Ishikawa (cell line): ENCODE results near the gene PLIN5.

ENCODE experiments used
- CREB1 ChIP-seq: IDR thresholded peaks from 2 replicates; pipeline ENCODE4 v1.6.1; 2012; ENCODE audit warnings: low read depth
- EGR1 ChIP-seq: IDR thresholded peaks from 2 replicates; pipeline ENCODE4 v1.6.1; 2012
- EP300 ChIP-seq: IDR thresholded peaks from 2 replicates; pipeline ENCODE4 v1.6.1; 2012; ENCODE audit warnings: borderline replicate concordance
- FOXM1 ChIP-seq: IDR thresholded peaks from 2 replicates; pipeline ENCODE4 v1.6.1; 2012; ENCODE audit warnings: low read depth, borderline replicate concordance
- NFIC ChIP-seq: IDR thresholded peaks from 2 replicates; pipeline ENCODE4 v1.6.1; 2012
- RAD21 ChIP-seq: IDR thresholded peaks from 2 replicates; pipeline ENCODE4 v1.6.1; 2012; ENCODE audit warnings: low read depth
- TAF1 ChIP-seq: IDR thresholded peaks from 2 replicates; pipeline ENCODE4 v1.6.1; 2012; ENCODE audit warnings: low read depth, mild to moderate bottlenecking
- TCF12 ChIP-seq: IDR thresholded peaks from 2 replicates; pipeline ENCODE4 v1.6.1; 2012; ENCODE audit warnings: low read depth
- TEAD4 ChIP-seq: IDR thresholded peaks from 2 replicates; pipeline ENCODE4 v1.6.1; 2012
- TF ChIP-seq, protein P1 (sequence below): IDR thresholded peaks from 2 replicates; pipeline ENCODE4 v1.6.1; 2012; ENCODE audit warnings: low read depth, mild to moderate bottlenecking

DNA sequence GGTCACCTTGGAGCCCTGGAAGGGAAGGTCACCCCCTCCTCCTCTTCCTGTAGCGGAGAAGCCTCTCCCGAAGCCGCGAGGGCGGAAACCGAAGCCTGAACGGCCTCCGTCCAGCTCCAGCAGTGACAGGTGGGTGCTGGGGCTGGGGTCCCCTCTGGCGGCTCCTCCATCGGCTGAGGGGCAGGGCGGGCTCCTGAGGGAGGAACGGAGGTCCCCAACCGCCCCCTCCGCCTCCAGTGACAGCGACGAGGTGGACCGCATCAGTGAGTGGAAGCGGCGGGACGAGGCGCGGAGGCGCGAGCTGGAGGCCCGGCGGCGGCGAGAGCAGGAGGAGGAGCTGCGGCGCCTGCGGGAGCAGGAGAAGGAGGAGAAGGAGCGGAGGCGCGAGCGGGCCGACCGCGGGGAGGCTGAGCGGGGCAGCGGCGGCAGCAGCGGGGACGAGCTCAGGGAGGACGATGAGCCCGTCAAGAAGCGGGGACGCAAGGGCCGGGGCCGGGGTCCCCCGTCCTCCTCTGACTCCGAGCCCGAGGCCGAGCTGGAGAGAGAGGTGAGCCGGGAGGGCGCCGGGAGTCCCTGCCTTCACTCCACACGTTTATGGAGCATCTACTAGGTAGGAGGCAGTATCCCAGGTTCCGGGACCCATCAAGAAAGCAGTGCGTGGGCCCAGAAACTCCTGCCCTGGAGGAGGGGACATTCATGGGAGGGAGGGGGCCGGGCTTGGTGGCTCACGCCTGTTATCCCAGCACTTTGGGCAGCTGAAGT, 40.9 kb downstream of the PLIN5 start:
- TF ChIP-seq TEAD4 (no peak), TCF12 (no peak), FOXM1 (no peak), EGR1 (no peak), RAD21 (no peak), CREB1 (no peak), TAF1 (no peak), EP300 (no peak), NFIC (no peak)
- TF ChIP-seq, protein P1, sequence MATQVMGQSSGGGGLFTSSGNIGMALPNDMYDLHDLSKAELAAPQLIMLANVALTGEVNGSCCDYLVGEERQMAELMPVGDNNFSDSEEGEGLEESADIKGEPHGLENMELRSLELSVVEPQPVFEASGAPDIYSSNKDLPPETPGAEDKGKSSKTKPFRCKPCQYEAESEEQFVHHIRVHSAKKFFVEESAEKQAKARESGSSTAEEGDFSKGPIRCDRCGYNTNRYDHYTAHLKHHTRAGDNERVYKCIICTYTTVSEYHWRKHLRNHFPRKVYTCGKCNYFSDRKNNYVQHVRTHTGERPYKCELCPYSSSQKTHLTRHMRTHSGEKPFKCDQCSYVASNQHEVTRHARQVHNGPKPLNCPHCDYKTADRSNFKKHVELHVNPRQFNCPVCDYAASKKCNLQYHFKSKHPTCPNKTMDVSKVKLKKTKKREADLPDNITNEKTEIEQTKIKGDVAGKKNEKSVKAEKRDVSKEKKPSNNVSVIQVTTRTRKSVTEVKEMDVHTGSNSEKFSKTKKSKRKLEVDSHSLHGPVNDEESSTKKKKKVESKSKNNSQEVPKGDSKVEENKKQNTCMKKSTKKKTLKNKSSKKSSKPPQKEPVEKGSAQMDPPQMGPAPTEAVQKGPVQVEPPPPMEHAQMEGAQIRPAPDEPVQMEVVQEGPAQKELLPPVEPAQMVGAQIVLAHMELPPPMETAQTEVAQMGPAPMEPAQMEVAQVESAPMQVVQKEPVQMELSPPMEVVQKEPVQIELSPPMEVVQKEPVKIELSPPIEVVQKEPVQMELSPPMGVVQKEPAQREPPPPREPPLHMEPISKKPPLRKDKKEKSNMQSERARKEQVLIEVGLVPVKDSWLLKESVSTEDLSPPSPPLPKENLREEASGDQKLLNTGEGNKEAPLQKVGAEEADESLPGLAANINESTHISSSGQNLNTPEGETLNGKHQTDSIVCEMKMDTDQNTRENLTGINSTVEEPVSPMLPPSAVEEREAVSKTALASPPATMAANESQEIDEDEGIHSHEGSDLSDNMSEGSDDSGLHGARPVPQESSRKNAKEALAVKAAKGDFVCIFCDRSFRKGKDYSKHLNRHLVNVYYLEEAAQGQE = no peak
